Panc1 (cell line): ENCODE data around the gene GRM7. TPM values are rescaled to one million over a fixed set of nuclear protein-coding genes. Genes with fewer than 3 reads are reported as not detected.

ENCODE experiments used
- ATAC-seq: fragments of 200-7000 bp; cut with Tn5 transposase; 2 replicates; pipeline ENCODE4 v1.9.1; 2020; ENCODE audit warnings: mild to moderate bottlenecking, moderate library complexity
- BruUV-seq: library from RNA; stranded (reverse); fragments of 400-500 nt; replicated peaks from 2 replicates; lab custom pipeline; 2021; lab: Mats Ljungman, UMichigan
- CTCF ChIA-PET: fragments of 300-600 bp; sonication (Branson Sonifier 250); formaldehyde crosslinking; loops from one replicate; lab custom pipeline; 2022; ENCODE audit warnings: antibody characterized with exemption; lab: Charles Lee
- POLR2A ChIA-PET: fragments of 300-600 bp; sonication (Branson Sonifier 250); formaldehyde crosslinking; loops from one replicate; lab custom pipeline; 2022; ENCODE audit warnings: antibody characterized with exemption; lab: Charles Lee
- DNase-seq: peaks from one replicate; pipeline ENCODE4 v3.0.0-alpha.2; 2010; ENCODE audit warnings: low read depth, low spot score
- H3K27ac ChIP-seq: 2 replicates; pipeline ENCODE4 v1.5.1; 2011; ENCODE audit warnings: mild to moderate bottlenecking, low read length, inconsistent platforms
- H3K27me3 ChIP-seq: fragments of 200-500 bp; sonication (Bioruptor generic); 2 replicates; pipeline ENCODE4 v1.6.0; 2014; ENCODE audit warnings: low read length, inconsistent platforms; ENCODE audit not compliant: control insufficient read depth, insufficient read depth
- H3K36me3 ChIP-seq: fragments of 200-500 bp; sonication (Bioruptor generic); 2 replicates; pipeline ENCODE4 v1.5.1; 2014; ENCODE audit warnings: inconsistent platforms, mild to moderate bottlenecking, low read length, moderate library complexity; ENCODE audit not compliant: control insufficient read depth, insufficient read depth
- H3K4me1 ChIP-seq: 2 replicates; pipeline ENCODE4 v1.5.1; 2011; ENCODE audit warnings: inconsistent platforms, mild to moderate bottlenecking, low read length, moderate library complexity; ENCODE audit not compliant: control insufficient read depth, insufficient read depth
- H3K4me3 ChIP-seq, 2 experiments: 2 replicates each; pipeline ENCODE4 v1.5.1; 2011 to 2012; ENCODE audit warnings: low read depth in 2 of 2, low read length in 2 of 2, mild to moderate bottlenecking in 2 of 2, inconsistent platforms in 1 of 2, moderate library complexity in 1 of 2
- H3K9me3 ChIP-seq: fragments of 200-500 bp; sonication (Bioruptor generic); 2 replicates; pipeline ENCODE4 v1.5.1; 2014; ENCODE audit warnings: low read depth, mild to moderate bottlenecking, inconsistent platforms, low read length, moderate library complexity; ENCODE audit not compliant: control insufficient read depth, insufficient read depth
- CTCF ChIP-seq: fragments of 450-650 bp; IDR thresholded peaks from 2 replicates; pipeline ENCODE4 v1.5.1; 2017; ENCODE audit warnings: mild to moderate bottlenecking
- POLR2AphosphoS5 ChIP-seq: IDR thresholded peaks from 2 replicates; pipeline ENCODE4 v1.6.1; 2012; ENCODE audit warnings: mild to moderate bottlenecking, low read depth, low read length, moderate library complexity
- REST ChIP-seq, 2 experiments: IDR thresholded peaks; 2 replicates each; pipeline ENCODE4 v1.6.1; 2011 to 2012; ENCODE audit warnings: low read depth in 2 of 2, control low read depth in 1 of 2, low read length in 1 of 2, mild to moderate bottlenecking in 1 of 2, moderate library complexity in 1 of 2; ENCODE audit not compliant: insufficient read depth in 1 of 2
- SIN3A ChIP-seq: IDR thresholded peaks from 2 replicates; pipeline ENCODE4 v1.6.1; 2012; ENCODE audit warnings: low read depth, mild to moderate bottlenecking, low read length, moderate library complexity, borderline replicate concordance; ENCODE audit not compliant: insufficient read depth
- TCF7L2 ChIP-seq: IDR thresholded peaks from 2 replicates; pipeline ENCODE4 v1.6.1; 2011; ENCODE audit warnings: mild to moderate bottlenecking, low read depth, low read length, inconsistent platforms
- in situ Hi-C: cut with HindIII; loops from 2 replicates; pipeline ENCODE4 v1.10.0; 2016; ENCODE audit warnings: low sequenced_read_pairs, low pct_unique_long_range_greater_than_20kb
- intact Hi-C: fragments of 100-400 bp; cut with micrococcal nuclease; formaldehyde crosslinking; loops from one replicate; pipeline ENCODE4 v1.10.0; 2022; ENCODE audit not compliant: unreplicated experiment
- total RNA-seq: library from RNA; stranded (reverse); gene quantifications from one replicate; pipeline ENCODE4 v1.2.1, GENCODE V29; 2021; ENCODE audit not compliant: unreplicated experiment

The GRM7 gene
- total RNA-seq, 1 experiment from 2014 or later = not detected

- ChIA-PET POLR2A (no interaction called here), CTCF (no interaction called here)
- no peaks in the 10 kb centered on the region for H3K4me1 ChIP-seq
- ATAC-seq (no peak), DNase-seq (no peak)
- H3K4me3 ChIP-seq = no peak overlapping the region
- no TSS peak for BruUV-seq
- no peaks in the 10 kb centered on the region for H3K9me3 ChIP-seq
- TF ChIP-seq CTCF = no peak
- no peak for TF ChIP-seq SIN3A
- TF ChIP-seq TCF7L2 = no peak
- no peak for TF ChIP-seq REST (IDR thresholded peaks at IDR 0.05; ENCODE audit: insufficient read depth in 1 of 2, low read depth in 2 of 2, low read length in 1 of 2)
- TF ChIP-seq POLR2AphosphoS5 = no peak
- H3K27me3 ChIP-seq = no peaks in the 10 kb centered on the region
- in situ Hi-C loops = no loop called here
- H3K36me3 ChIP-seq = no peaks in the 10 kb centered on the region
- no peak overlapping the region for H3K27ac ChIP-seq
- intact Hi-C loops = no loop called here
Measured at GRCh38 chr3:7439101-7439680, 578.3 kb downstream of the GRM7 start.

- CTCF ChIA-PET = no interaction called here
- Histone ChIP-seq H3K4me1 (no peaks in the 10 kb centered on the region), H3K27ac (no peak overlapping the region), H3K36me3 (no peaks in the 10 kb centered on the region), H3K4me3 (no peak overlapping the region), H3K27me3 (no peaks in the 10 kb centered on the region), H3K9me3 (no peaks in the 10 kb centered on the region)
- no peak for TF ChIP-seq POLR2AphosphoS5
- no peak for TF ChIP-seq TCF7L2
- no peak for TF ChIP-seq CTCF
- TF ChIP-seq SIN3A = no peak
- no peak for TF ChIP-seq REST (IDR thresholded peaks at IDR 0.05; ENCODE audit: insufficient read depth in 1 of 2, low read depth in 2 of 2, low read length in 1 of 2)
- ATAC-seq (no peak), DNase-seq (no peak)
- POLR2A ChIA-PET = no interaction called here
- intact Hi-C loops (no loop called here), in situ Hi-C loops (no loop called here)
- no TSS peak for BruUV-seq
Measured at GRCh38 chr3:7444886-7445285, 584.0 kb downstream of the GRM7 start.
